Liver (tissue), 3 donors: ENCODE results near the gene TERT.
"Not testable (repeated sequence)": the region's sequence is repeated elsewhere in the genome, so short reads cannot be mapped to it uniquely, and the experiment has no call there.

Experiments used
- ATF3 ChIP-seq: IDR thresholded peaks from 2 replicates; pipeline ENCODE4 v1.6.1; 2016; ENCODE audit warnings: antibody characterized with exemption
- EGR1 ChIP-seq, 2 donors: IDR thresholded peaks; 2 replicates each; pipeline ENCODE4 v1.6.1; 2016 to 2018; ENCODE audit warnings: antibody characterized with exemption in 2 of 2, low read depth in 2 of 2
- FOXA1 ChIP-seq: IDR thresholded peaks from 2 replicates; pipeline ENCODE4 v1.6.1; 2016; ENCODE audit warnings: antibody characterized with exemption
- MAX ChIP-seq: IDR thresholded peaks from 2 replicates; pipeline ENCODE4 v1.6.1; 2016; ENCODE audit warnings: antibody characterized with exemption
- RAD21 ChIP-seq, 2 donors: IDR thresholded peaks; 2 replicates each; pipeline ENCODE4 v1.6.1; 2016; ENCODE audit warnings: antibody characterized with exemption in 2 of 2, mild to moderate bottlenecking in 2 of 2
- SP1 ChIP-seq: IDR thresholded peaks from 2 replicates; pipeline ENCODE4 v1.6.1; 2018; ENCODE audit warnings: antibody characterized with exemption, mild to moderate bottlenecking
- TF ChIP-seq, protein P1 (sequence below): fragments of 150-350 bp; IDR thresholded peaks from 2 replicates; pipeline ENCODE4 v1.5.1; 2017; ENCODE audit warnings: improper control_type of control experiment, low read depth, low read length; ENCODE audit not compliant: missing input control
- TF ChIP-seq, protein P2 (sequence below): IDR thresholded peaks from 2 replicates; pipeline ENCODE4 v1.6.1; 2016; ENCODE audit warnings: antibody characterized with exemption, mild to moderate bottlenecking
- donor health status: healthy.
- donor health status: healthy.

GRCh38 chr5:1284336-1284970 is 10.4 kb downstream of the TERT start:
- TF ChIP-seq, protein P1, sequence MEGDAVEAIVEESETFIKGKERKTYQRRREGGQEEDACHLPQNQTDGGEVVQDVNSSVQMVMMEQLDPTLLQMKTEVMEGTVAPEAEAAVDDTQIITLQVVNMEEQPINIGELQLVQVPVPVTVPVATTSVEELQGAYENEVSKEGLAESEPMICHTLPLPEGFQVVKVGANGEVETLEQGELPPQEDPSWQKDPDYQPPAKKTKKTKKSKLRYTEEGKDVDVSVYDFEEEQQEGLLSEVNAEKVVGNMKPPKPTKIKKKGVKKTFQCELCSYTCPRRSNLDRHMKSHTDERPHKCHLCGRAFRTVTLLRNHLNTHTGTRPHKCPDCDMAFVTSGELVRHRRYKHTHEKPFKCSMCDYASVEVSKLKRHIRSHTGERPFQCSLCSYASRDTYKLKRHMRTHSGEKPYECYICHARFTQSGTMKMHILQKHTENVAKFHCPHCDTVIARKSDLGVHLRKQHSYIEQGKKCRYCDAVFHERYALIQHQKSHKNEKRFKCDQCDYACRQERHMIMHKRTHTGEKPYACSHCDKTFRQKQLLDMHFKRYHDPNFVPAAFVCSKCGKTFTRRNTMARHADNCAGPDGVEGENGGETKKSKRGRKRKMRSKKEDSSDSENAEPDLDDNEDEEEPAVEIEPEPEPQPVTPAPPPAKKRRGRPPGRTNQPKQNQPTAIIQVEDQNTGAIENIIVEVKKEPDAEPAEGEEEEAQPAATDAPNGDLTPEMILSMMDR: not testable (repeated sequence)
- not testable (repeated sequence) for TF ChIP-seq MAX; RAD21 (IDR thresholded peaks at IDR 0.05); ATF3; SP1; FOXA1; EGR1 (IDR thresholded peaks at IDR 0.05; ENCODE audit: low read depth in 2 of 2)
- TF ChIP-seq, protein P2, sequence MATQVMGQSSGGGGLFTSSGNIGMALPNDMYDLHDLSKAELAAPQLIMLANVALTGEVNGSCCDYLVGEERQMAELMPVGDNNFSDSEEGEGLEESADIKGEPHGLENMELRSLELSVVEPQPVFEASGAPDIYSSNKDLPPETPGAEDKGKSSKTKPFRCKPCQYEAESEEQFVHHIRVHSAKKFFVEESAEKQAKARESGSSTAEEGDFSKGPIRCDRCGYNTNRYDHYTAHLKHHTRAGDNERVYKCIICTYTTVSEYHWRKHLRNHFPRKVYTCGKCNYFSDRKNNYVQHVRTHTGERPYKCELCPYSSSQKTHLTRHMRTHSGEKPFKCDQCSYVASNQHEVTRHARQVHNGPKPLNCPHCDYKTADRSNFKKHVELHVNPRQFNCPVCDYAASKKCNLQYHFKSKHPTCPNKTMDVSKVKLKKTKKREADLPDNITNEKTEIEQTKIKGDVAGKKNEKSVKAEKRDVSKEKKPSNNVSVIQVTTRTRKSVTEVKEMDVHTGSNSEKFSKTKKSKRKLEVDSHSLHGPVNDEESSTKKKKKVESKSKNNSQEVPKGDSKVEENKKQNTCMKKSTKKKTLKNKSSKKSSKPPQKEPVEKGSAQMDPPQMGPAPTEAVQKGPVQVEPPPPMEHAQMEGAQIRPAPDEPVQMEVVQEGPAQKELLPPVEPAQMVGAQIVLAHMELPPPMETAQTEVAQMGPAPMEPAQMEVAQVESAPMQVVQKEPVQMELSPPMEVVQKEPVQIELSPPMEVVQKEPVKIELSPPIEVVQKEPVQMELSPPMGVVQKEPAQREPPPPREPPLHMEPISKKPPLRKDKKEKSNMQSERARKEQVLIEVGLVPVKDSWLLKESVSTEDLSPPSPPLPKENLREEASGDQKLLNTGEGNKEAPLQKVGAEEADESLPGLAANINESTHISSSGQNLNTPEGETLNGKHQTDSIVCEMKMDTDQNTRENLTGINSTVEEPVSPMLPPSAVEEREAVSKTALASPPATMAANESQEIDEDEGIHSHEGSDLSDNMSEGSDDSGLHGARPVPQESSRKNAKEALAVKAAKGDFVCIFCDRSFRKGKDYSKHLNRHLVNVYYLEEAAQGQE: not testable (repeated sequence)
